Uterus (tissue), 2 donors: ENCODE results near the gene ABI3BP.

Experiments used
- POLR2A ChIP-seq, 2 donors: fragments of 450-650 bp; IDR thresholded peaks; one replicate each; pipeline ENCODE4 v1.6.1; 2016; ENCODE audit warnings: antibody characterized with exemption in 2 of 2, mild to moderate bottlenecking in 1 of 2, moderate library complexity in 1 of 2
- TF ChIP-seq, protein P1 (sequence below), 4 experiments: fragments of 200-600 bp in 2 of 4; fragments of 450-650 bp in 2 of 4; sonication (generic) in 2 of 4; IDR thresholded peaks; one replicate each; pipeline ENCODE4 v1.5.1; 2016 to 2019; ENCODE audit warnings: antibody characterized with exemption in 4 of 4, mild to moderate bottlenecking in 2 of 4, moderate library complexity in 1 of 4

DNA sequence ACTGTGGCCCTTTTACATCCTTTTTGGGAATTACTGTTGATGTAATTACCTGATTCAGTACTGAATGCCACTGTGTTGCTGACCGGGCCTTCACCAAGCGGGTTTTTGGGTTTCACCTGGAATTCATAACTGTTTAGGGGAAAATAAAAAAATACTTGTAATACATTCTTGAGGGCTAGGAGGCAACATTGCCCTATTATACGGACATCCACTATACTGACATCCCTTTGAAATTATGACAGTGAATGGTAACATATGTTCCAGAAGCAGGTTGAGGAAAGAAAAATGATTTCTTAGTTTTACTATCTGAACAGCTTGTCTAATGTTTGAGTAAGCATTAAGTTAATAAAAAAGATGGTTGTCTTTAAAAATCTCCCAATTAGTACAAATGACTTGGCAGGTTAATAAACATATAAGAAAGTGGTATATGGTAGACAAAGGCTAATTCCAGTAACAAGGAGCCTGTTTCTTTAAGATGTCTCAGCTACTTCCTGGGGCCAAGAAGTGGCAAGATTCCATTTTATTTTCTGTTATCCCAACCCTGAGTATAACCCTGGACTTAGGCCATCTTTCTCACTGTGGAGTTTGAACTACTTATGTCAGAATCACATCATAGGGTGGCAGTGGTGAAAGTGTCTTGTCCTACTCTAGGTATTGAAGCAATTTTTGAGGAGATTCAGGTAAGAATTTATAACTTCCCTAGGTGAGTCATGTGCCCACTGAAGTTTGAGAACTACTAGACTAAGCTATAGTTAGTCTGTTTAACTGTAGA lies 238.5 kb downstream of the ABI3BP start:
- TF ChIP-seq, protein P1, sequence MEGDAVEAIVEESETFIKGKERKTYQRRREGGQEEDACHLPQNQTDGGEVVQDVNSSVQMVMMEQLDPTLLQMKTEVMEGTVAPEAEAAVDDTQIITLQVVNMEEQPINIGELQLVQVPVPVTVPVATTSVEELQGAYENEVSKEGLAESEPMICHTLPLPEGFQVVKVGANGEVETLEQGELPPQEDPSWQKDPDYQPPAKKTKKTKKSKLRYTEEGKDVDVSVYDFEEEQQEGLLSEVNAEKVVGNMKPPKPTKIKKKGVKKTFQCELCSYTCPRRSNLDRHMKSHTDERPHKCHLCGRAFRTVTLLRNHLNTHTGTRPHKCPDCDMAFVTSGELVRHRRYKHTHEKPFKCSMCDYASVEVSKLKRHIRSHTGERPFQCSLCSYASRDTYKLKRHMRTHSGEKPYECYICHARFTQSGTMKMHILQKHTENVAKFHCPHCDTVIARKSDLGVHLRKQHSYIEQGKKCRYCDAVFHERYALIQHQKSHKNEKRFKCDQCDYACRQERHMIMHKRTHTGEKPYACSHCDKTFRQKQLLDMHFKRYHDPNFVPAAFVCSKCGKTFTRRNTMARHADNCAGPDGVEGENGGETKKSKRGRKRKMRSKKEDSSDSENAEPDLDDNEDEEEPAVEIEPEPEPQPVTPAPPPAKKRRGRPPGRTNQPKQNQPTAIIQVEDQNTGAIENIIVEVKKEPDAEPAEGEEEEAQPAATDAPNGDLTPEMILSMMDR (IDR thresholded peaks at IDR 0.05) = no peak
- TF ChIP-seq POLR2A (IDR thresholded peaks at IDR 0.05) = no peak
